Smooth muscle cell (in vitro differentiated cells): ENCODE measurements around the gene CD276. TPM values are rescaled to one million over a fixed set of nuclear protein-coding genes. Genes with fewer than 3 reads are reported as not detected.

Source experiments
- DNase-seq: peaks from one replicate; lab custom pipeline; 2025; ENCODE audit not compliant: unreplicated experiment; lab: John Stamatoyannopoulos, UW
- H2AFZ ChIP-seq: fragments of 200-600 bp; sonication (generic); 2 replicates; pipeline ENCODE4 v1.6.0; 2016; ENCODE audit warnings: antibody characterized with exemption, low read depth, mild to moderate bottlenecking
- H3F3A ChIP-seq: fragments of 200-600 bp; sonication (generic); 2 replicates; pipeline ENCODE4 v1.6.0; 2017; ENCODE audit warnings: antibody characterized with exemption, low read depth
- H3K27ac ChIP-seq: fragments of 200-600 bp; sonication (generic); 2 replicates; pipeline ENCODE4 v1.5.1; 2016; ENCODE audit warnings: low read depth, mild to moderate bottlenecking
- H3K27me3 ChIP-seq: fragments of 200-600 bp; sonication (generic); 2 replicates; pipeline ENCODE4 v1.6.1; 2016; ENCODE audit warnings: low read depth, mild to moderate bottlenecking
- H3K36me3 ChIP-seq: fragments of 200-600 bp; sonication (generic); 2 replicates; pipeline ENCODE4 v1.5.1; 2016; ENCODE audit warnings: low read depth
- H3K4me1 ChIP-seq: fragments of 200-600 bp; sonication (generic); 2 replicates; pipeline ENCODE4 v1.5.1; 2016; ENCODE audit warnings: low read depth
- H3K4me2 ChIP-seq: fragments of 200-600 bp; sonication (generic); 2 replicates; pipeline ENCODE4 v1.6.0; 2016; ENCODE audit warnings: mild to moderate bottlenecking
- H3K4me3 ChIP-seq: fragments of 200-600 bp; sonication (generic); 2 replicates; pipeline ENCODE4 v1.5.1; 2016; ENCODE audit warnings: mild to moderate bottlenecking
- H3K79me2 ChIP-seq: fragments of 200-600 bp; sonication (generic); 2 replicates; pipeline ENCODE4 v1.6.0; 2016; ENCODE audit warnings: low read depth, mild to moderate bottlenecking
- H3K9ac ChIP-seq: fragments of 200-600 bp; sonication (generic); 2 replicates; pipeline ENCODE4 v1.6.0; 2016; ENCODE audit warnings: low read depth
- H3K9me3 ChIP-seq: fragments of 200-600 bp; sonication (generic); replicated peaks from 2 replicates; pipeline ENCODE4 v1.5.1; 2016; ENCODE audit warnings: low read depth
- H4K20me1 ChIP-seq: fragments of 200-600 bp; sonication (generic); 2 replicates; pipeline ENCODE4 v1.6.0; 2016; ENCODE audit warnings: low read depth
- WGBS: methylation state at CpG from one replicate; pipeline ENCODE4 v1.1.7; 2016; ENCODE audit warnings: low lambda C conversion rate; 5-methylcytosine and 5-hydroxymethylcytosine counted together
- polyA plus RNA-seq: library from polyadenylated mRNA; unstranded; fragments of >200 nt; fragmentation: Nextera tagmentation; extraction: Ambion mirVana; gene quantifications from 2 replicates; pipeline ENCODE4 v1.2.1, GENCODE V29; 2016
- total RNA-seq: library from RNA; depleted of rRNA; stranded (reverse); fragments of >200 nt; gene quantifications from 2 replicates; pipeline ENCODE4 v1.2.3, GENCODE V29; 2014
- TF ChIP-seq, protein P1 (sequence below): fragments of 200-600 bp; sonication (generic); IDR thresholded peaks from 2 replicates; pipeline ENCODE4 v1.5.1; 2017; ENCODE audit warnings: borderline replicate concordance, mild to moderate bottlenecking, antibody characterized with exemption; ENCODE audit not compliant: insufficient read depth, poor library complexity, severe bottlenecking

CD276 gene
- total and polyA plus RNA-seq, 2 experiments from 2014 or later = 144 to 312 TPM

DNA sequence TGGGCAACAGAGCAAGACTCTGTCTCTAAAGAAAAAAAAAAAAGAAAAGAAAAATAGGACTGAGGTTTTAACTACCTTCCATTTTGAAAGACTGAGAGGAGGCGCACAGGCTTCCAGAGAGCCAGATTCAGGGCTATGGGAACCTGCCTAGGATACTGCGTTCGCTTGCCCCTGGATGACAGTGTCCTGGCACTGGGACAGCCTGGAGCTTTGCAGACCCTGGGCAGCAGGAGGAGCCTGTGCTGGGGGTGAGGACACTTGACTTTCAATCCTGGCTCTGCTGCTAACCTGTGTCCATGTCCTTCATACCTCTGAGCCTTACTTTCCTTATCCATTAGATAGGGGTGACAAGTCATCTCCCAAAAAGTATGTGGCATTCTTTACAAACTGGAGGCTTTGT lies 31.2 kb downstream of the CD276 start:
- Histone ChIP-seq H3K79me2 (no peaks in the 10 kb centered on the region), H3F3A (peaks cover 2% of the 10 kb centered on the region), H3K9me3 (no peaks in the 10 kb centered on the region), H3K27me3 (no peaks in the 10 kb centered on the region), H3K27ac (no peak overlapping the region), H3K4me1 (no peaks in the 10 kb centered on the region), H3K4me3 (no peak overlapping the region), H3K4me2 (no peak overlapping the region), H4K20me1 (peaks cover 11% of the 10 kb centered on the region), H3K9ac (no peak overlapping the region), H3K36me3 (no peaks in the 10 kb centered on the region), H2AFZ (no peak overlapping the region)
- no peak for DNase-seq
- TF ChIP-seq, protein P1, sequence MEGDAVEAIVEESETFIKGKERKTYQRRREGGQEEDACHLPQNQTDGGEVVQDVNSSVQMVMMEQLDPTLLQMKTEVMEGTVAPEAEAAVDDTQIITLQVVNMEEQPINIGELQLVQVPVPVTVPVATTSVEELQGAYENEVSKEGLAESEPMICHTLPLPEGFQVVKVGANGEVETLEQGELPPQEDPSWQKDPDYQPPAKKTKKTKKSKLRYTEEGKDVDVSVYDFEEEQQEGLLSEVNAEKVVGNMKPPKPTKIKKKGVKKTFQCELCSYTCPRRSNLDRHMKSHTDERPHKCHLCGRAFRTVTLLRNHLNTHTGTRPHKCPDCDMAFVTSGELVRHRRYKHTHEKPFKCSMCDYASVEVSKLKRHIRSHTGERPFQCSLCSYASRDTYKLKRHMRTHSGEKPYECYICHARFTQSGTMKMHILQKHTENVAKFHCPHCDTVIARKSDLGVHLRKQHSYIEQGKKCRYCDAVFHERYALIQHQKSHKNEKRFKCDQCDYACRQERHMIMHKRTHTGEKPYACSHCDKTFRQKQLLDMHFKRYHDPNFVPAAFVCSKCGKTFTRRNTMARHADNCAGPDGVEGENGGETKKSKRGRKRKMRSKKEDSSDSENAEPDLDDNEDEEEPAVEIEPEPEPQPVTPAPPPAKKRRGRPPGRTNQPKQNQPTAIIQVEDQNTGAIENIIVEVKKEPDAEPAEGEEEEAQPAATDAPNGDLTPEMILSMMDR = no peak
- WGBS = 91% methylated on average over 3 of the region's 3 CpGs

DNA sequence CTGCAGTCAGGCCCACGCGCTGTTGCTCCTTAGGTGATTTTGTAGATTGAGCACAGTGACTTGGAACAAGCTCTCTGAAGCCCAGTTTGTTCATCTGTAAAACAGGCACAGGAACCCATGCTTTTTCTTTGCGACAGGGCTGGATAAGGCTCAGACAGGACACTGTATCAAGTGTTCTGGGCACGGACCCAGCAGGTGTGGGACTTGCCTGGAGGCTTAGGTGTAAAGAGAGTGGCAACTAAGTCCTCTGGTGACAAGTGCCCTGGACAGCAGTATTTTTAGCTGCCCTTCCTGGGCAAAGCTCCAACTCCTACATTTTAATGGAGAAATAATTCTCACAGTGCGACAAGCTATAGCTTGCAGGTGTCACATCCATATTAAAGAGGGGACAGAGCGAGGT lies 32.2 kb downstream of the CD276 start:
- H3K79me2 ChIP-seq = no peaks in the 10 kb centered on the region
- H2AFZ ChIP-seq = no peak overlapping the region
- H3K4me2 ChIP-seq = no peak overlapping the region
- peaks cover 1% of the 10 kb centered on the region for H4K20me1 ChIP-seq
- 92% methylated on average over 6 of the region's 6 CpGs for WGBS
- H3K4me3 ChIP-seq = no peak overlapping the region
- H3K9ac ChIP-seq = no peak overlapping the region
- no peaks in the 10 kb centered on the region for H3F3A ChIP-seq
- H3K9me3 ChIP-seq = no peaks in the 10 kb centered on the region
- H3K27me3 ChIP-seq = no peaks in the 10 kb centered on the region
- no peaks in the 10 kb centered on the region for H3K4me1 ChIP-seq
- no peaks in the 10 kb centered on the region for H3K36me3 ChIP-seq
- no peak for DNase-seq
- no peak overlapping the region for H3K27ac ChIP-seq
- TF ChIP-seq, protein P1 = no peak

DNA sequence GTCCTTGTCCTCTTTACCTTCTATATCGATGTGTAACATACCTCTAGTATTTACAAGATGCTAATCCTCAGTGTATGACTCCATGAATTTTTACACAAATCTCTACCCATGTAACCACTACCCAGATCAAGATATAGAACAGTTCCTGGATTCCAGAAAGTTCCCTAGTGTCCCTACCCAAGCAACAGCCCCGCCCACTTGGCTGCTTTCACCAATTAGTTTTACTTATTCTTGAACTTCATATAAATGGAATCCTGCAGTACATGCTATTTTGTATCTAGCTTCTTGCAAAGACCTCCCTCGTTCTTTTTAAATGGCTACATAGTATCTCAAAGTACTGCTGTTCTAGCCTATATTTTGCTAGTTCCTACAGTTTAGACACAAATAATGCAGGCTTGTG lies 33.0 kb downstream of the CD276 start:
- no peak for DNase-seq
- Histone ChIP-seq H3K4me3 (no peak overlapping the region), H3K79me2 (no peaks in the 10 kb centered on the region), H2AFZ (no peak overlapping the region), H3K4me1 (no peaks in the 10 kb centered on the region), H3K9ac (no peak overlapping the region), H3K4me2 (no peak overlapping the region), H3K27me3 (no peaks in the 10 kb centered on the region), H4K20me1 (no peaks in the 10 kb centered on the region), H3F3A (no peaks in the 10 kb centered on the region), H3K9me3 (no peaks in the 10 kb centered on the region), H3K27ac (no peak overlapping the region), H3K36me3 (no peaks in the 10 kb centered on the region)
- 87% methylated on average over 3 of the region's 3 CpGs for WGBS
- TF ChIP-seq, protein P1 = no peak

DNA sequence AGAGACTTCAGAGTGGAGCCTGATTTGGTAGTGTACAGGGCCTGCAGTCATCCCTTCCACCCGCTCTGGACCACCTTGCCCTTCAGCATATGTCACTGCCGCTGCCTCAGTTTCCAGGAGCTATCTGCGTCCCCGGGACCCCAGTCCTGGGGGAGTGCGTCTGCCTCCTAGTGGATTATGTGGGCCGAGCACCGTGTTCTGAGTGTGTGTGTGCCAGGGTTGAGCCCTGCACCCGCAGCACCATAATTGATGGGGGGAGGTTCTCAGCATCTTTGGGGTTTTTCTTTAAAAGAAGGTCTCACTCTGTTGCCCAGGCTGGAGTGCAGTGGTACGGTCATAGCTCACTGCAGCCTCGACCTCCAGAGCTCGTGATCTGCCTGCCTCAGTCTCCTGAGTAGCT lies 33.6 kb downstream of the CD276 start:
- Histone ChIP-seq H3F3A (no peaks in the 10 kb centered on the region), H3K9ac (no peak overlapping the region), H3K9me3 (no peaks in the 10 kb centered on the region), H3K79me2 (no peaks in the 10 kb centered on the region), H3K27me3 (no peaks in the 10 kb centered on the region), H4K20me1 (no peaks in the 10 kb centered on the region), H3K4me2 (no peak overlapping the region), H3K4me3 (no peak overlapping the region), H3K27ac (no peak overlapping the region), H3K36me3 (no peaks in the 10 kb centered on the region), H2AFZ (no peak overlapping the region), H3K4me1 (no peaks in the 10 kb centered on the region)
- DNase-seq = no peak
- WGBS = 74% methylated on average over 11 of the region's 11 CpGs
- TF ChIP-seq, protein P1 = no peak
